Stimulated activated CD8-positive, alpha-beta memory T cell treated with anti-CD3 and anti-CD28 coated beads, Interleukin-15, amount 100 ng/mL, for 1 hour (primary cell): ENCODE measurements around the gene NDUFS7.
A peak's percentile ranks its signal among the peaks of the same experiment; 100 is the strongest.

ENCODE experiments used
- DNase-seq: peaks from one replicate; pipeline ENCODE4 v3.0.0-alpha.2; 2020; ENCODE audit warnings: low read depth

NDUFS7 gene

GRCh38 chr19:1383312-1384084 is at the start of gene NDUFS7:
TSS of gene NDUFS7 (plus strand) at chr19:1383907. CDS start at chr19:1383927, 20 bp downstream.
- peak; percentile 89 for DNase-seq

- DNase-seq: no peak
Observed at GRCh38 chr19:1336079-1336684, 47.5 kb upstream of the NDUFS7 start.

GRCh38 chr19:1340681-1341469 is 42.8 kb upstream of the NDUFS7 start:
- no peak for DNase-seq

- no peak for DNase-seq
Observed at GRCh38 chr19:1343041-1343440, 40.7 kb upstream of the NDUFS7 start.

- DNase-seq: no peak
Observed at GRCh38 chr19:1349211-1349610, 34.5 kb upstream of the NDUFS7 start.

GRCh38 chr19:1350867-1351266 is 32.8 kb upstream of the NDUFS7 start:
- DNase-seq: no peak

- no peak for DNase-seq
Observed at GRCh38 chr19:1351381-1351851, 32.3 kb upstream of the NDUFS7 start.

- DNase-seq: no peak
Observed at GRCh38 chr19:1353144-1353543, 30.6 kb upstream of the NDUFS7 start.

- DNase-seq: no peak
Observed at GRCh38 chr19:1354970-1355567, 28.6 kb upstream of the NDUFS7 start.

- no peak for DNase-seq
Observed at GRCh38 chr19:1355568-1356507, 27.9 kb upstream of the NDUFS7 start.

- no peak for DNase-seq
Observed at GRCh38 chr19:1356508-1356865, 27.2 kb upstream of the NDUFS7 start.

GRCh38 chr19:1357531-1358109 is 26.1 kb upstream of the NDUFS7 start:
- DNase-seq: no peak

- DNase-seq: no peak
Observed at GRCh38 chr19:1360126-1360817, 23.4 kb upstream of the NDUFS7 start.

- no peak for DNase-seq
Observed at GRCh38 chr19:1360818-1361461, 22.8 kb upstream of the NDUFS7 start.

GRCh38 chr19:1361601-1362386 is 21.9 kb upstream of the NDUFS7 start:
- no peak for DNase-seq

- no peak for DNase-seq
Observed at GRCh38 chr19:1362387-1363257, 21.1 kb upstream of the NDUFS7 start.

- no peak for DNase-seq
Observed at GRCh38 chr19:1363599-1363998, 20.1 kb upstream of the NDUFS7 start.
